GM20000 (cell line): ENCODE data around the gene OR51E1.

Source experiments
- DNase-seq: peaks from one replicate; pipeline ENCODE4 v3.0.0; 2012; ENCODE audit warnings: low spot score
- CTCF ChIP-seq: IDR thresholded peaks from 2 replicates; pipeline ENCODE4 v1.5.1; 2012; ENCODE audit warnings: mild to moderate bottlenecking, control low read depth; ENCODE audit errors: extremely low read depth, missing control alignments

Gene OR51E1

GRCh38 chr11:4611986-4612385 lies 31.8 kb upstream of the OR51E1 start:
- no peak for DNase-seq

DNA sequence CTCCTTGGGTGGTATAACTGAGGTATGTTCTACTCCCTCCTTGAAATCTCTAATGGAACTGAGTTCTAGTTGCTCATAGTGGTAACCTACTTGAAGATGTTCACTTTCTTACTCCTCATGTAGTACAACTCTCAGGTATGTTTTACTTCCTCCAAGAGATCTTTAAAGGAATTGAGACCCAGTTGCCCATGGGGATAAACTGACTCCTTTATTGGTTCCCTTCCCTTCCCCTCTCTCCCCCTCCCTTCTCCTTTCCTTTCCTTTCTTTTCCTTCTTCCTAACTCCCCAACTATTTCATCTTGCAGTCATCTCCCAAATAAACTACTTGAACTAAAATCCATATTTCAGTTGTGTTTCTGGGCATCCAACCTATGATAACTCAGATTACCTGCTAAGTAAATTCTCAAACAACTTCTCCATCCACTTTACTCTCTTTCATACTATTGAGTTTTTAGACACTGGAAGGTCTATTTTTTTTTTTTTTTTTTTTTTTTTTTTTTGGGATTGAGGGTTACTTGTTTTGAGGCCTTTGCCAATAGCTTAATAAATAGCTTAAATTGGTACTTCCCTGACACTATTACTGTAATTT lies 27.8 kb upstream of the OR51E1 start:
- no peak for TF ChIP-seq CTCF
- peak; percentile 20 for DNase-seq

More at GRCh38 chr11:4611986-4612385, 31.8 kb upstream of the OR51E1 start:
- TF ChIP-seq CTCF: no peak

- no peak for TF ChIP-seq CTCF
These were observed 24.3 kb upstream of the OR51E1 start for GRCh38 chr11:4619514-4619913.

DNA sequence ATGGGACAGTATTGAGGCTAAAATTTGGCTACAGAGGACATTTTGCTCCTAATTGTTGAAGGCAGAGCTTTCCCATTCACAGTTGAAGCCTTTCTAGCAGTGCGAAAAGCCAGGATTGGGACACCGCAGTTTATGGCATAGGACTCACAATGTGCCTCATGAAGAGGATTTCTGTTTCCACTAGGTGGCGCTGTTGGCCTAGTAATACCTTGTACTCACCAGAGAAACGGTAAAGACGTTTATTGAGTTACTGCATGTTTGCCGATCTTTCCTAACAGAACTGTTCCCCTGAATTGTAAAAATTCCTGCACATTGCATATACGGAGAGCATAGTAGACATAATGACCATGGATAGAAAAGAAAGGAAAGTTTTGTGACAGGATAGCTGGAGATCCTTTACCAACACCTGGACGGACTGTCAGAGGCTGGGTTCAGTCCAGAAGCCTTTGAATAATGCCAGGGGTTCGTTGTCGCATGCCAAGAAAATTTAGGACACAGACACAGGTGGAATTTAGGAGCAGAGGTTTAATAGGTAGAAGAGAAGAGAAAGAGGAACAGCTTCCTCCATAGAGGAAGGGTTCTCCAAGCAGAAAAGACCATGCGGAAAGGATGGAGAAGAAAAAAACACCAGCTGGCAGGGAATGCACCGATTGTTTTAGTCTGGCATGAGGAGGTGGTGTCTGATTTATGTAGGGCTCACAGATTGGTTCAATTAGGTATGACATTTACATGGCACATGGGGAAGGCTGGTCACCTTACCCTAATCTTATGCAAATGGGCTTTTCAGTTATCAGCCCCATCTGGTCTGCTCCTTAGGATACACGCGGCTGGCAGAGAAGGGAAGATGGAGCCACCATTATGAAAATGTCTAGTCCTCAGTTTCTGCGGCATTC lies 17.3 kb upstream of the OR51E1 start:
- peak; percentile 27 for TF ChIP-seq CTCF
- peak; percentile 25 for DNase-seq

More at GRCh38 chr11:4619514-4619913, 24.3 kb upstream of the OR51E1 start:
- no peak for DNase-seq

GRCh38 chr11:4636136-4636535 lies 7.6 kb upstream of the OR51E1 start:
- TF ChIP-seq CTCF: no peak

GRCh38 chr11:4636962-4637661 lies 6.7 kb upstream of the OR51E1 start, which contains the start of gene OR51D1:
OR51D1 (plus strand) TSS chr11:4637477; CDS start chr11:4639791, 2,314 bp downstream.
- DNase-seq: peak; percentile 77
- peak; percentile 96 for TF ChIP-seq CTCF

More at GRCh38 chr11:4636136-4636535, 7.6 kb upstream of the OR51E1 start:
- no peak for DNase-seq

GRCh38 chr11:4637662-4638047 lies 6.1 kb upstream of the OR51E1 start:
- TF ChIP-seq CTCF: no peak
- no peak for DNase-seq
